ENCODE data around the gene MIEF2.

The MIEF2 gene

DNA sequence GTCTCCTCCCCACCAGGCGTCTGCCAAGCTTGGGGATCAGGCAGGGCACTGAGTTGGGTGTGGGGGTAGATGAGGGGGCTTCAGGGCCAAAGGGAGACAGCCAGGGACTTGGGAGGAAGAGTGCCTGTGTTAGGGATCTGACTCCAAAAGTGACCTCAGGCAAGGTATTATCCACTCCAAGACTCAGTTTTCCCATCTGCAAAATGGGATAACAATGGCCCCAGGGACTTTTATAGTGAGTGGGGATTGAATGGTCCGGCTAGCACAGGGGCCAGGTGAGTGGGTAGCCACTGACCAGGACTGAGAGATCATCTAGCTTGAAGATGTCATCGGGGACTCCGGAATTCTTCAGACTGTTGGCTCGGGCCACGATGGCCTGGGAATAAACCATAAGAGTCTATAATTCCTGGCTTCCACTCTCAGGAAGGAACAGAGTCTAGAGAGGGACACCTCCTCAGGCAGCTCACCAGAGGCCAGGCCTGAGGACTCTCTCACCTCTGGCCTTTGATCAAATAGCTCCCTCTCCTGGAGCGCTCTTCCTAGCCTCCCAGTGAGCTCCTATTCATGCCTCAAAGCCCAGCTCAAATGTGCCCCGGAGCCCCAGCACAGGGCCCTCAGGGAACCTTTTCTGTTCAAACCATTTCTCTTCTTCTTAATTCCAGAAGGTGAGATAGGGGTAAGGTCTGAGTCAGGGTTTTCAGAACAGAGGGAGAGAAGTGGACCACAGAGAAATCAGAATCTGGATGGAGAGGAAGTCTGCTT is 5.4 kb upstream of the MIEF2 start:
- in situ Hi-C loops (cut with MboI; ENCODE audit: low sequenced_read_pairs) = no loop called here

DNA sequence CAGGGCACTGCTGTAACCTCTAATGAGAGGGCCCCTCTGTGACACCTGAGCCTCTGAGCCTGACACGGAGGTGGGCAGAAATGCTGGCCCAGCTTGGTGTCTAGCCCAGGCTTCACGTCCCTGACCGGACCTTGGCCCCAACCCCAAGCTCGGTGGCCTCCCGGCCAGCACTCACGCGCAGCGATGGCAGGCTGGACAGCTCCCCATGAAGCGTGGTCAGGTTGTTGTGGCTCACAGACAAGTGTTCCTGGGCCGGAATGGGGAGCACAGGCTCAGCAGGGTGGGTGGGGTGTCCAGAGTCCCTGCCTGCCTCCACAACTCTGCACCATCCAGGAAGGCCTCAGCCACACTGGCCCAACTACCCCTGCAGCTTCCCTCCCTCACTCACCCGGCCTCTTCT is 4.1 kb upstream of the MIEF2 start:
- in situ Hi-C loops (cut with MboI; ENCODE audit: low sequenced_read_pairs) = no loop called here

- in situ Hi-C loops (cut with MboI; ENCODE audit: low sequenced_read_pairs) = no loop called here
Observed at GRCh38 chr17:18256776-18257175, 3.7 kb upstream of the MIEF2 start.

GRCh38 chr17:18257268-18257981 is 3.0 kb upstream of the MIEF2 start:
- in situ Hi-C loops (cut with MboI; ENCODE audit: low sequenced_read_pairs) = no loop called here

GRCh38 chr17:18257982-18258355 is 2.5 kb upstream of the MIEF2 start:
- in situ Hi-C loops (cut with MboI; ENCODE audit: low sequenced_read_pairs) = no loop called here

DNA sequence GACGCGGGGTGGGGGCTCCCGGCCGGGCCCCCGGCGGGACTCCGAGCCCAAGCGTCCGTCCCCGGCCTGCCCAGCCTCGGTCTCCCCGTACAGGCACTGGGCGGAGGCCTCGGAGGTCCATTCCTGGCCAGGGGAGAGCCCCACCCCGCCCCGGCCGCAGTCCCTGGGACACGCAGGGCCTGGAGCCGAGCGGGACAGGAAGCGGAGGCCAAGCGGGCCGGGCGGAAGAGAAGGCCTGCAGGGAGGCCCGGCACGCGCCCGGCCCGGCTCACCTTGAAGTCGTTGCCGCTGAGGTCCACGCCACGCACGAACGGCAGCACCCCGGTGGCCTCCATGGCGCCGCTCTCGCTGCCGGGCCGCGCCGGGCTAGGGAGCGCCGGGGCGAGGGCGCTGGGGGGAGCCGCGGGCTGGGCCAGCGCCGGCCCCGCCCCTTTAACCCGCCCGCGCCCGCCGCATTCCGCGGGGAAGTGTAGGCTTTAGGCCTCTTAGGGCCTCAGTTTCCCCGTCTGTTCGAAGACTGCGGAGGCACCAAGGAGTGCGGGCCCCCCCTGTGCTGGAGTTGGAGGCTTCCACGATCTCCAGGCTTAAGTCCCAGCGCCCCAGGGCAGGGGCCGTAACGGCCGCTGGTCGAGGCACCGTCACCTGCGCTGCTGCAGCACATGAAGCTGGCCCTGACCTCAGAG is 2.0 kb upstream of the MIEF2 start, which contains the start of gene FLII:
FLII (minus strand) TSS at position 383 of the 683 bp plus-strand sequence; CDS start at position 335, 48 bp downstream.
- in situ Hi-C loops (cut with MboI; ENCODE audit: low sequenced_read_pairs) = no loop called here

DNA sequence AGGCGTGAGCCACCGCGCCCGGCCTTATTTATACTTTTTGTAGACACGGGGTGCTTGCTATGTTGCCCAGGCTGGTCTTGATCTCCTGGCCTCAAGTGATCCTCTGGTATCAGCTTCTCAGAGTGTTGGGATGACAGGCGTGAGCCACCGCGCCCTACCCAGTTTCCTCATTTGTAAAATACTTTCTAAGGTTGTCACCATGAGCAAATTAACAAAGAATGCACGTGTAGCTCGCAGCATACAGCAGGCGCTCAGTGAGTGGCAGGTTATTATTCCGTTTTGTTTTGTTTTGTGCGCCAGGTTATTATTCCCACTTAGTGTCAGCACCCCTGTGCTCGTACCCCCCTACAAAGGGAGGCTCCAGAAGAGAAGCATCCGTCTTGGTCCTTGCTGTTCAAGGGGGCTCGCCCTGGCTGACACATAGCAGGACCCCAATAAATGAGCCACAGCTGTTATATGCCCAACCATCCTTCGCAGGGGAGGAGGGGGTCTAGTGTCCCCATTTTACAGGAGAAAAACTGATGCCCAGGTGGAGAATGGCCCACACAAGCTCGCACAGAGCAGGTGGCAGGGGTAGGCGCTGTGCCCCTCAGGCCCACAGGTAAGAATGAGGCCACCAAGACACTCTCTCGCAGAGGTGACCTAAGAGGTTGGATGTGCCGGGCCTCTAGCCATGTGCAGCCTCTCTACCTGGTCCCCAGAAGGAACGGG is 686 bp upstream of the MIEF2 start:
- in situ Hi-C loops (cut with MboI; ENCODE audit: low sequenced_read_pairs) = no loop called here

GRCh38 chr17:18261146-18261515 is 669 bp downstream of the MIEF2 start:
- in situ Hi-C loops (cut with MboI; ENCODE audit: low sequenced_read_pairs) = no loop called here

GRCh38 chr17:18261659-18262058 is 1.2 kb downstream of the MIEF2 start:
- in situ Hi-C loops (cut with MboI; ENCODE audit: low sequenced_read_pairs) = no loop called here

GRCh38 chr17:18262111-18262510 is 1.6 kb downstream of the MIEF2 start:
- in situ Hi-C loops (cut with MboI; ENCODE audit: low sequenced_read_pairs) = no loop called here

DNA sequence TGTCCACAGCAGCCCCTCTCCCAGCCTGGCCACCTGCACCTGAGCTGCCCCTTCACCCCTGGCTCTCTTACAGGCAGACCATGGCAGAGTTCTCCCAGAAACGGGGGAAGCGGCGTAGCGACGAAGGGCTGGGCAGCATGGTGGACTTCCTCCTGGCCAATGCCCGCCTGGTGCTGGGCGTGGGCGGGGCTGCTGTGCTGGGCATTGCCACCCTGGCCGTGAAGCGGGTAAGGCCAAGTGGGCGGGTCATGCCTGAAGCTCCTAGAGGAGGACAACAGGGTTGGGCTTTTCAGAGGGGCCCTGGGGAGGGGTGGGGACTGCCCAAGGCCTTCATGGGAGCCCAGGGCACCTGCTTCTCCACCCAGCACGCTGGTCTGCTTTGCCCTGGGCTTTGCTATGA is 2.2 kb downstream of the MIEF2 start:
- in situ Hi-C loops (cut with MboI; ENCODE audit: low sequenced_read_pairs) = no loop called here

- in situ Hi-C loops (cut with MboI; ENCODE audit: low sequenced_read_pairs) = no loop called here
Observed at GRCh38 chr17:18263885-18264682, 3.6 kb downstream of the MIEF2 start.

DNA sequence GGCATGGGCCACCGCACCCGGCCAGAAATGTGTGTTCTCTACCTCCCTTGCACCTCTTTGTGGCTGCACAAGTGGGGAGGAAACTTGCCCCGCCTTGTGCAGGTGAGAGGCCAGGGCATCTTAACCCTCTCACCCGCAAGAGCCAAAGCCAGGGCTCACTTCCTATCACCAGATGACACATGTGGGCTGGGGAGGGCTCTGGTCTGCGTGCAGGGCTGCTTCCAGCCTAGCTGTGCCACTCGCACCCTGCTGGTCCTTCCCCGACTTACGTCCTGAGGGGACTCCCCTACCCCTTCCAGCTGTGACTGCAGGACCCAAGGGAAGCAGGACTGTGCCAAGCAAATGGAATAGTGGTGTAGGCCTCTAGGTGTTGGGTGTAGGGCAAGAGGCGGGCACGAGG is 6.9 kb downstream of the MIEF2 start:
- in situ Hi-C loops (cut with MboI; ENCODE audit: low sequenced_read_pairs) = no loop called here

- in situ Hi-C loops (cut with MboI; ENCODE audit: low sequenced_read_pairs) = no loop called here
Observed at GRCh38 chr17:18267927-18268711, 7.7 kb downstream of the MIEF2 start.

DNA sequence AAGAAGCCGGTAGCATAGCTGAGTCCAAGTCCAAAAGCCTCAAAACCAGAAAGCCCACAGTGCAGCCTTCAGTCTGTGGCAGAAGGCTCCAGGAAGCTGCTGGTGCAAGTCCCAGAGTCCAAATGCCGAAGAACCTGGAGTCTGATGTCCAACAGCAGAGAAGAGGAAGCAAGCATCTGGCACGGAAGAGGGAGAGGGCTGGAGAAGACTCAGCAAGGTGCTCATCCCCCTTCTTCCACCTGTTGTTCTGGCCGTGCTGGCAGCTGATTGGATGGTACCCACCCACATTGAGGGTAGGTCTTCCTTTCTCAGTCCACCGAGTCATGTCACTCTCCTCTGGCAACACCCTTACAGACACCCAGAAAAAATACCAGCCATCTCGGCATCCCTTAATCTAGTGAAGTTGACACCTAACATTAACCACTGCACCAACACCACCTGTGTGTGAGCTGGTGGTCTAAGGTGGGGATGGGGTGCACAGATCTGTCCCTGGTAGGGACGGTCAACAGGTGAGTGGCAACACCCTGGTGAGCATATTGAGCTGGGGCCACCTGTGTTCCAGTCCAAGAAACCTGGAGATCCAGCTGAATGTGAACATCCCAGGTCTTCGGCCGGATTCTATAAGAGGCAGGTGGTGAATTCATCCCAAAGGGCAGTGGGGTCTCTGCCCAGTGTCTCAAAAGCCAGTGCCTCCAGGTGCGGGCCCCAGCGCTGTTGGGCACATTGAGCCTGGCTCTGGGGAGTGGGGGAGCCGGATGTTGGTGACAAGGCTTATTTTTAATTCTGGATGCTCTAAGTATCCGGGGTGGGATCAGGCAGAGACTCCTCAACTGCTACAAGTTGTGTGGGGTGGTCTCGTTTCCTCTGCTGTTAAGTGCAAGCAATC is 9.8 kb downstream of the MIEF2 start:
- in situ Hi-C loops (cut with MboI; ENCODE audit: low sequenced_read_pairs) = no loop called here

DNA sequence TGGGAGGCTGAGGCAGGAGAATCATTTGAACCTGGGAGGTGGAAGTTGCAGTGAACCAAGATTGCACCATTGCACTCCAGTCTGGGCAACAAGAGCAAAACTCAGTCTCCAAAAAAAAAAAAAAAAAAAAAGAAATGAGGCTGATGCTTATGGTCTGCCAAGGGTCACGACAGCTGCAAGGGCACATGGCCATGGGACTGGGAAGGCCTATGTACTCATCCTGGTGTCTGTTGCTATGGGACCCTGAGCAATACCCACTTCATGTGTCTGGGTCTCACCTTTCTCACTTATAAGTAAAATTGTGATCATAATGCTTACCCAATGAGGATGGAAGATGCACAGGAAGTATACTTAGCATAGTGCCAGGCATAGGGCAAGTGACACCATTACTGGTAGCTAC is 16.6 kb downstream of the MIEF2 start:
- in situ Hi-C loops (cut with MboI; ENCODE audit: low sequenced_read_pairs) = no loop called here

DNA sequence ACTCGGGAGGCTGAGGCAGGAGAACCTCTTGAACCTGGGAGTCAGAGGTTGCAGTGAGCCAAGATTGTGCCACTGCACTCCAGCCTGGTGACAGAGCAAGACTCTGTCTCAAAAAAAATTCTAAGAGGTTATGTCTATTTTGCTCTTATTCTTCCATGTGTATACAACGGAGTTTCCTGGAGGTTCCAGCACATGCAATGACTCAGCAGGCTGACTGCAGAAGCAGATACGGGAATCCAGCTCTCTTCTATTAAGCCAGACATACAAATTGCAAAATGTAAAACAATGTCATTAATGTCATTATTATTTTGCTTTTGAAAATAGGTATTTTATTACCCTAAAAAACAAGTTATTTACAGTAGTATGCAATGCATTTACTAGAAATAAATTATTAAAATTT is 18.4 kb downstream of the MIEF2 start:
- in situ Hi-C loops (cut with MboI; ENCODE audit: low sequenced_read_pairs) = no loop called here

- in situ Hi-C loops (cut with MboI; ENCODE audit: low sequenced_read_pairs) = no loop called here
Observed at GRCh38 chr17:18280249-18280648, 19.8 kb downstream of the MIEF2 start.

Measured in HL-60/S4 (cell line).